Activated CD4-positive, alpha-beta memory T cell treated with anti-CD3 and anti-CD28 coated beads for 36 hours (primary cell): ENCODE results near the gene MSTN. TPM values are rescaled to one million over a fixed set of nuclear protein-coding genes. Genes with fewer than 3 reads are reported as not detected.
"Not testable (repeated sequence)": the region's sequence is repeated elsewhere in the genome, so short reads cannot be mapped to it uniquely, and the experiment has no call there.

Experiments
- CTCF ChIA-PET: fragments of 350-600 bp; sonication (Branson Sonifier 250); formaldehyde crosslinking; loops from one replicate; lab custom pipeline; 2021; ENCODE audit warnings: antibody characterized with exemption, inconsistent platforms; lab: Charles Lee
- POLR2A ChIA-PET: fragments of 350-600 bp; sonication (Branson Sonifier 250); formaldehyde crosslinking; loops from one replicate; lab custom pipeline; 2021; ENCODE audit warnings: antibody characterized with exemption; lab: Charles Lee
- DNase-seq: peaks from one replicate; pipeline ENCODE4 v3.0.0-alpha.2; 2020
- H3K27ac Mint-ChIP-seq: one replicate; pipeline ENCODE4 v1.8.0; 2021; ENCODE audit warnings: mixed read lengths
- H3K27me3 Mint-ChIP-seq: one replicate; pipeline ENCODE4 v1.8.0; 2021; ENCODE audit warnings: mixed read lengths
- H3K36me3 Mint-ChIP-seq: one replicate; pipeline ENCODE4 v1.8.0; 2021; ENCODE audit warnings: mixed read lengths
- H3K4me1 Mint-ChIP-seq: one replicate; pipeline ENCODE4 v1.8.0; 2021; ENCODE audit warnings: low read depth, mixed read lengths
- H3K4me3 Mint-ChIP-seq: one replicate; pipeline ENCODE4 v1.8.0; 2021; ENCODE audit warnings: mild to moderate bottlenecking, mixed read lengths
- H3K9me3 Mint-ChIP-seq: one replicate; pipeline ENCODE4 v1.8.0; 2021; ENCODE audit warnings: mixed read lengths
- intact Hi-C: fragments of 100-400 bp; cut with micrococcal nuclease; formaldehyde crosslinking; loops from one replicate; pipeline ENCODE4 v1.15.1; 2023
- total RNA-seq, 2 experiments: library from RNA; stranded (reverse); gene quantifications; one replicate each; pipeline ENCODE4 v1.2.3, GENCODE V29; 2021

The MSTN gene
- total RNA-seq, 2 experiments from 2014 or later = not detected

DNA sequence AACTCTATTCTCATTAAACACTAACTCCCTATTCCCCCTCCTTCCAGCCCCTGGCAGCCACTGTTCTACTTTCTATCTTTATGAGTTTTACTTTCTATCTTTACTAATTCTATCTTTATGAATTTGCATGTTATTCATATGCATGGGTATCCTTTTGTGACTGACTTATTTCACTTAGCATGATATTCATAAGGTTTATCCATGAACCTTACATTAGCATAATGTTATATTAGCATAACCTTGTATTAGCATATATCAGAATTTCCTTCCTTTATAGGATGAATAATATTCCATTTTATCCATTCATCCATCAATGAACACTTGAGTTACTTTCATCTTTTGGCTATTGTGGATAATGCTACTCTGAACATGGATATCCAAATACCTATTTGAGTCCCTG lies 41.8 kb downstream of the MSTN start:
- no peak overlapping the region for H3K27ac Mint-ChIP-seq
- H3K36me3 Mint-ChIP-seq = peaks cover 1% of the 10 kb centered on the region
- ChIA-PET CTCF (no interaction called here), POLR2A (no interaction called here)
- H3K4me3 Mint-ChIP-seq = no peak overlapping the region
- H3K9me3 Mint-ChIP-seq = peaks cover 20% of the 10 kb centered on the region
- intact Hi-C loops = no loop called here
- H3K27me3 Mint-ChIP-seq = peaks cover 11% of the 10 kb centered on the region
- DNase-seq = no peak
- H3K4me1 Mint-ChIP-seq = no peaks in the 10 kb centered on the region

DNA sequence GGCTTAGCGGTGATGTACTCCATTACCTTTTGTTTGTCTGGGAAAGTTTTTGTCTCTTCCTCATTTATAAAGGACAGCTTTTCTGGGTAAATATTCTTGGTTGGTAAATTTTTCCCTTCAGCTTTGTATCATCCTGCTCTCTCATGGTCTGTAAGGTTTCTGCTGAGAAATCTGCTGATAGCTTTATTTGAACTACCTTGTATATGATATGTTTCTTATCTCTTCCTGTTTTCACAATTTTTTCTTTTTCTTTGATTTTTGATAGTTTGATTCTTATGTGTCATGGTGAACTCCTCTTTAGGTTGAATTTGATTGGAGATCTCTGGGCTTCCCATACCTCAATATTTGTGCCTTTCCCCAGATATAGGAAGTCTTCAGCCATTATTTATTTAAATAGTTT lies 44.7 kb downstream of the MSTN start:
- ChIA-PET POLR2A (no interaction called here), CTCF (interaction anchor here (0.9 kb wide), 1 partner anchor 8 kb away, joined by 5 read pairs; no protein-coding TSS in a partner anchor)
- no peak overlapping the region for H3K4me3 Mint-ChIP-seq
- DNase-seq = no peak
- peaks cover 13% of the 10 kb centered on the region for H3K27me3 Mint-ChIP-seq
- H3K27ac Mint-ChIP-seq = no peak overlapping the region
- intact Hi-C loops = no loop called here
- H3K9me3 Mint-ChIP-seq = peaks cover 24% of the 10 kb centered on the region
- H3K36me3 Mint-ChIP-seq = peaks cover 1% of the 10 kb centered on the region
- H3K4me1 Mint-ChIP-seq = no peaks in the 10 kb centered on the region

DNA sequence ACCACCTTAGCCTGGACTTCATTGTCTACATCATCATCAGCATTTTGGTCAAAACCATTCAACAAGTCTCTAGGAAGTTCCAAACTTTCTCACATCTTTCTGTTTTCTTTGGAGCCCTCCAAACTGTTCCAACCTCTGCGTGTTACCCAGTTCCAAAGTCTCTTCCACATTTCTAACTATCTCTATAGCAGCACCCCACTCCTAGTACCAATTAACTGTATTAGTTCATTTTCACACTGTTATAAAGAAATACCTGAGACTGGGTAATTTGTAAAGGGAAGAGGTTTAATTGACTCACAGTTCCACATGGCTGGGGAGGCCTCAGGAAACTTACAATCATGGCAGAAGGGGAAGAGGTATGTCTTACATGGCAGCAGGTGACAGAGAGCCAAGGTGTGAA lies 46.6 kb downstream of the MSTN start:
- CTCF ChIA-PET, POLR2A ChIA-PET, H3K4me3 Mint-ChIP-seq, H3K4me1 Mint-ChIP-seq, intact Hi-C loops, H3K27ac Mint-ChIP-seq, DNase-seq, H3K36me3 Mint-ChIP-seq: not testable (repeated sequence)
- H3K27me3 Mint-ChIP-seq = peaks cover 11% of the 10 kb centered on the region
- H3K9me3 Mint-ChIP-seq = peaks cover 24% of the 10 kb centered on the region
